Cardiac septum (tissue), 1 donor: Measurements from ENCODE around the gene BOLA1. TPM values are rescaled to one million over a fixed set of nuclear protein-coding genes. Genes with fewer than 3 reads are reported as not detected.
"Not testable (repeated sequence)": the region's sequence is repeated elsewhere in the genome, so short reads cannot be mapped to it uniquely, and the experiment has no call there.

Experiments used
- DNase-seq: peaks from one replicate; pipeline ENCODE4 v3.0.0-alpha.2; 2020; ENCODE audit warnings: low spot score
- intact Hi-C: fragments of 100-400 bp; cut with DNase I; formaldehyde crosslinking; loops from one replicate; pipeline ENCODE4 v1.14.0; 2022
- total RNA-seq: library from RNA; stranded (reverse); fragmentation: NEBNext Ultra II Directional; extraction: Animal tissue kit (Norgen Biotek cat#: 25700); gene quantifications from one replicate; pipeline ENCODE4 v1.2.1, GENCODE V29; 2021
- donor health status: DM: no; HTN: no; CAD: no.

Gene BOLA1
- total RNA-seq, 1 donor from 2014 or later = 13.8 TPM

DNA sequence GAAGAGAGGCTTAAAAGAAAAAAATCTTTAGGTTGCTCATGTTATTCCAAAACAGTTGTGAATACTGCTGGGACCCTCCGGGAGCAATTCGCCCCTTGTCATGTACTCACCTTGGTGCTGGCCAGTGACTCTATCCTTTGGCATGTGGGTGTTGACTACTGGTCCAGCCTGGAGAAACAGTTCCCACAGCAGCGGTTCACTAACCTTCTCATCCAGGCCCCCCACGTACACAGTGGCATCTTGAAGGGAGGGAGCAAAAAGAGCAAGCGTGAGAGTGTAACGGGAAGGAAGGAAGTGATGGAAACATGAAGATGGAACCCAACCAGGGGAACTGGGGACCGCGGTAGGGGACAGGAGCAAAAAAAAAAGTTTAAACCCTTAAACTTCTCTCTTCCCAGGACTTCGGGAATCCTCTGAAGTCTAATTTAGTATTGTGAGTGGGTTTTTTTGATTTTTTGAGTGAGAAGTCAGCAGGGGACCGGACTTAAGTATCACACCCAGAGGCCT lies 27.7 kb downstream of the BOLA1 start:
- intact Hi-C loops = loop anchor here (2.0 kb wide), 1 partner anchor 28 kb away; the partner anchor contains the start of gene BOLA1
- DNase-seq = no peak

DNA sequence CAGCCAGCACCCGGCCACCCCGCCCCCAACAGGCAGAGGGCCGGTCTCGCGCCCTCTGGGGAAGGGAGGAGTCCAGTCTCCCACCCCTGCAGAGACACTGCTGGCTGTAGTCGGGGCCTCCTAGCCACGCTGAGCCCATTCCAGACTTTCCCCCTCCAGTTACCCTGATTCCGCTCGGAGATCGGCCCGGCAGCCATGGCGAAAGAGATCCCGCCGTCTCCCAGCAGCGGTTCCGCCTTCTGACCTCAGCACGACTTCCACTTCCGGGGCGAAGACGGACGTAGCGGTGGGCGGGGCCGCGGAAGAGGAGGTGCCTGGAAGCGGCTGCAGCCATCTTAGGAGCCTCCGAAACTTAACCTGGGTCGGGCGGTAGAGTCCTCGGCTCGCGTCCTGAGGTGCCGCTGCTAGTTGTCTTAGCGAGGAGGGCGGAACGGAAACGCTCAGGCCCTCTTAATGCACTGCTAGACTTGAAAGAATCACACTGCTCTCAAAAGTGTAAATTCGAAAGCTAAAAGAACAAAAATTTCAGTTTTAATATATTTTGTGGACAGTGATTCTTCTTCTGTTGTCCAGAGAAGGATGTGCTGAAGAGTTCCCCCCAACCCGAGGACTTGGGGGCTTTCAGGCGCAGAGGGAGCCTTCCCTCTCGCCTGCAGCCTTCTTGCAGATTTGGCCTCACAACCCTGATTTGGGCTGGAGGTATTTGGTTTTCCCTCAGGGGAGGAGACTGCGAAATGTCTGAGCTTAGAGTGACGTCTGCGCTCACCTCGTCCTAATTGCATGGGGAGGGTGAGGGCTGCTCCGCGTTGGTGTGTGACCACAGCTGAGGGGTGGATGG lies 28.4 kb downstream of the BOLA1 start, which contains the start of gene SF3B4:
TSS of gene SF3B4 (minus strand) at position 241 of the 838 bp plus-strand sequence. CDS start at position 197, 44 bp downstream.
- DNase-seq = peak; percentile 99
- intact Hi-C loops = loop anchor here (2.0 kb wide), 1 partner anchor 29 kb away; the partner anchor contains the start of gene BOLA1

- intact Hi-C loops = no loop called here
- no peak for DNase-seq
Observed at GRCh38 chr1:149928401-149928724, 29.0 kb downstream of the BOLA1 start.

- no peak for DNase-seq
- intact Hi-C loops = no loop called here
Observed at GRCh38 chr1:149929856-149930255, 30.5 kb downstream of the BOLA1 start.

GRCh38 chr1:149931212-149931790 lies 31.9 kb downstream of the BOLA1 start:
- intact Hi-C loops = no loop called here
- DNase-seq = no peak

DNA sequence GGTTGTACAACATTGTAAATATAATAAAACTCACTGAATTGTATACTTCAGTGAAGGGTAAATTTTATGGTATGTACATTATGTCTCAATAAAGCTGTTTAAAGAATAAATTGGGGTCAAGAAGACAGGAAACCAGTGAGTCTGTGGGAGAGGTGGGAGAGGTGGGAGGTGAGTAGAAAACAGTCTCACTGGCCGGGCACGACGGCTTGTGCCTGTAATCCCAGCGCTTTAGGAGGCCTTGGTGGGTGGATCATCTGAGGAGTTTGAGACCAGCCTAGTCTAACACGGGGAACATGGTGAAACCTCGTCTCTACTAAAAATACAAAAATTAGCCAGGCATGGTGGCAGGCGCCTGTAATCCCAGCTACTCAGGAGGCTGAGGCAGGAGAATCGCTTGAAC lies 33.1 kb downstream of the BOLA1 start:
- DNase-seq = no peak
- intact Hi-C loops = no loop called here

GRCh38 chr1:149933208-149933607 lies 33.8 kb downstream of the BOLA1 start:
- intact Hi-C loops = no loop called here
- no peak for DNase-seq

- intact Hi-C loops = no loop called here
- no peak for DNase-seq
Observed at GRCh38 chr1:149934356-149934755, 35.0 kb downstream of the BOLA1 start.

- intact Hi-C loops = no loop called here
- no peak for DNase-seq
Observed at GRCh38 chr1:149936170-149936991, 37.0 kb downstream of the BOLA1 start, which contains the start of gene MTMR11. MTMR11 (minus strand) TSS chr1:149936879; CDS start chr1:149936647, 232 bp downstream.

GRCh38 chr1:149936992-149937705 lies 37.8 kb downstream of the BOLA1 start:
- intact Hi-C loops = no loop called here
- DNase-seq = no peak

DNA sequence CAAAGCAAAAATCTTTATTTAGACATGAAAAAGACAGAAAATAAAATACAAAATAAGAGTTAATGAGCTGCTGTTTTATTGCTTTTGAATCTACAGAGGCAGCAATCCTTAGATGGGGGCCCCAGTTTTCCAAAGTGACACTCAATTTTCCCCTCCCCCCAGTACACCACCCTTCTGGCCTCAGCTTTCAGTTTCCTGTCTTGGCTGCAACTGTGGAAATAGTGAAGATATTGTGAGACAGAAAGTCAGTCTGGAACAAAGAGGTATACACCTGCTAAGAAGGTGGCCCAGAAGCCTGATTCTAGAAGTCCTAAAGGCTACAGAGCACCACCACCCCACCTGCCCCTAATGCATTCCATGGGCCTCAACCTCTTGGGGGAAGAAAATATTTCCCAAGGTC lies 38.4 kb downstream of the BOLA1 start:
- no peak for DNase-seq
- intact Hi-C loops = no loop called here

DNA sequence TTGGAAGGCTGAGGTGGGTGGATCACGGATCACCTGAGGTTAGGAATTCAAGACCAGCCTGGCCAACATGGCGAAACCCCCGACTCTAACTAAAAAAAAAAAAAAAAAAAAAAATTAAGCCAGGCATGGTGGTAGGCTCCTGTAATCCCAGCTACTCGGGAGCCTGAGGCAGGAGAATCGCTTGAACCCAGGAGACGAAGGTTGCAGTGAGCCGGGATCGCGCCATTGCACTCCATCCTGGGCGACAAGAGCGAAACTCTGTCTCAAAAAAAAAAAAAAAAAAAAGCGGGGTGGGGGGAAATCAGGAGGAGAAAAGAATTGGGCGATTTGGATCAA lies 39.3 kb downstream of the BOLA1 start:
- intact Hi-C loops = loop anchor here (1.0 kb wide), 1 partner anchor 50 kb away; no protein-coding TSS in a partner anchor
- not testable (repeated sequence) for DNase-seq

DNA sequence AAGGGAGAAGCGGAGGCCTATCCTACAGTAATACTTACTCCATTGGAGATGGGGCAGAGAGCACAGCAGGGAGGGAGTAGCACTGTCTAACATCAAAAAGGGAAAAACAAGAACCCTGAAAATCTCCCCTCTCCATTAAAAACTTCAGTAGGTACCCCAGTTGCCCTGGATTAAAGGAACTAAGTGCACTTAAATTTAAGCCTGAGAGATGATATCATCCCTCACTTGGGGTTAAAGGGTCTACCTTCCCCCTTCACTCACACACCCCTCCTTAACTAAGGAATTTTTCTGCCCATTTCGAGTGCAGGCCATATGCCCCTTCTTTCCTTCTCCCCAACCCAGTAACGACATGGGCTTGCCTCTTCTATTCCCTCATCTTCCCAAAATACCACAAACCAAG lies 41.1 kb downstream of the BOLA1 start:
- intact Hi-C loops = no loop called here
- no peak for DNase-seq

GRCh38 chr1:149942207-149942606 lies 42.8 kb downstream of the BOLA1 start:
- no peak for DNase-seq
- intact Hi-C loops = no loop called here

DNA sequence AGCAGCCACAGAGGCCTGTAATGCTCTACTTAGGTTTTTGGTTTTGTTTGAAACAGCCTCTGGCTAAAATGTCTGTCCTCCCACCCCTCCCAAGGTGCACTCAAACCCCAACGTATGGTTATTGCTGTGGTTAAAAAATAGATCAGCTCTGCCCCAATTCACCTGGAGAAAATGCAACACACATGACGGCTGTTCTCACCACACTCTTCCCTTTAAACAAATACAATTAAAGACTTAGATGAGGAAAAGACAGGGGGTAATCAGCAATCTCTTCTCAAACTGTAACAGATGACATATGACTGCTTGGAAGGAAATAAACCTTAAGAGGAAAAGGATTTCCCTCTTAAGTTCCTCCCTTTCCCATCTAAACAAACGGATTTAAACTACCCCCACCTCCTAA lies 43.5 kb downstream of the BOLA1 start:
- no peak for DNase-seq
- intact Hi-C loops = no loop called here

GRCh38 chr1:149945206-149945605 lies 45.8 kb downstream of the BOLA1 start:
- intact Hi-C loops = no loop called here

GRCh38 chr1:149949911-149950310 lies 50.5 kb downstream of the BOLA1 start:
- DNase-seq = no peak
- intact Hi-C loops = no loop called here

More at GRCh38 chr1:149945206-149945605, 45.8 kb downstream of the BOLA1 start:
- no peak for DNase-seq
